ENCODE results near the gene ATRN.

DNA sequence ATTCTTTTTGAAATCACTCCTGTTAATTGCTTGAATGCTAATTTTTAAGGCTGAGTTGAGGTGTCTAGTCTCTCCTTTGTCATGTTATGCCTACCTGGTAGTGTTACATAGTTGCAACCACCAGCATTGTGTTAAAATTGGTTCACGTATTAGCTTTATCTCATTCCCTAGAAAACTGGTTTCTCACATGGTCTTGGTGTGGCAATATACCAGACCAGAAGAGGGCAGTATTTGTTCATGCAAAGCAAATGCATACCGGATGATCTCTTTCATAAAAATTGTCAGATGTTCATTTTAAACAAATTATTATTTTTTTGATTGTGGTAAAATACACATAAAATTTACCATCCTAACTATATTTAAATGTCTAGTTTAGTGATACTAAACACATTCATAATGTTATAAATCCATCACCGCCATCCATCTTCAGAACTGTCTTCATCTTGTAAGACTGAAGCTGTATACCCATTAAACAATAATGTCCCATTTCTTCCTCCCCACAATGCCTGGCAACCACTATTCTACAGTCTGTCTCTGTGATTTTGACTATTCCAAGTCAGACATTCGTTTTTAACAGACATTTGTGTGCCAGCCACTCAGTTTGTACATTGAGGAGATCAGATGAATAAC, 92.8 kb downstream of the ATRN start:
- TF ChIP-seq, protein P1, sequence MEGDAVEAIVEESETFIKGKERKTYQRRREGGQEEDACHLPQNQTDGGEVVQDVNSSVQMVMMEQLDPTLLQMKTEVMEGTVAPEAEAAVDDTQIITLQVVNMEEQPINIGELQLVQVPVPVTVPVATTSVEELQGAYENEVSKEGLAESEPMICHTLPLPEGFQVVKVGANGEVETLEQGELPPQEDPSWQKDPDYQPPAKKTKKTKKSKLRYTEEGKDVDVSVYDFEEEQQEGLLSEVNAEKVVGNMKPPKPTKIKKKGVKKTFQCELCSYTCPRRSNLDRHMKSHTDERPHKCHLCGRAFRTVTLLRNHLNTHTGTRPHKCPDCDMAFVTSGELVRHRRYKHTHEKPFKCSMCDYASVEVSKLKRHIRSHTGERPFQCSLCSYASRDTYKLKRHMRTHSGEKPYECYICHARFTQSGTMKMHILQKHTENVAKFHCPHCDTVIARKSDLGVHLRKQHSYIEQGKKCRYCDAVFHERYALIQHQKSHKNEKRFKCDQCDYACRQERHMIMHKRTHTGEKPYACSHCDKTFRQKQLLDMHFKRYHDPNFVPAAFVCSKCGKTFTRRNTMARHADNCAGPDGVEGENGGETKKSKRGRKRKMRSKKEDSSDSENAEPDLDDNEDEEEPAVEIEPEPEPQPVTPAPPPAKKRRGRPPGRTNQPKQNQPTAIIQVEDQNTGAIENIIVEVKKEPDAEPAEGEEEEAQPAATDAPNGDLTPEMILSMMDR (IDR thresholded peaks at IDR 0.05; ENCODE audit: poor library complexity), result peak; percentile 74
- TF ChIP-seq EZH2phosphoT487 (IDR thresholded peaks at IDR 0.05; ENCODE audit: low read depth, severe bottlenecking, unreplicated experiment) (no peak), EZH2 (IDR thresholded peaks at IDR 0.05; ENCODE audit: borderline replicate concordance) (no peak)

All from hepatocyte (in vitro differentiated cells).